MCF 10A (cell line): ENCODE data around the gene RERE. TPM values are rescaled to one million over a fixed set of nuclear protein-coding genes. Genes with fewer than 3 reads are reported as not detected.

Experiments used
- BruUV-seq: library from RNA; stranded (reverse); fragments of 400-500 nt; replicated peaks from 2 replicates; lab custom pipeline; 2021; lab: Mats Ljungman, UMichigan
- CTCF ChIA-PET: fragments of 300-600 bp; sonication (Branson Sonifier 250); formaldehyde crosslinking; extraction: SDS; loops from one replicate; lab custom pipeline; 2021; ENCODE audit warnings: antibody characterized with exemption, inconsistent platforms; lab: Yijun Ruan, JAX
- POLR2A ChIA-PET: fragments of 300-600, 350-650 bp; sonication (Branson Sonifier 250); formaldehyde crosslinking; extraction: SDS; loops from one replicate; lab custom pipeline; 2020; ENCODE audit warnings: antibody characterized with exemption, inconsistent platforms; lab: Yijun Ruan, JAX
- DNase-seq: peaks from one replicate; pipeline ENCODE4 v3.0.0-alpha.2; 2018; ENCODE audit not compliant: unreplicated experiment
- H3K27ac Mint-ChIP-seq: one replicate; pipeline ENCODE4 v1.8.0; 2022; ENCODE audit warnings: mild to moderate bottlenecking, low read depth, mixed read lengths; ENCODE audit not compliant: unreplicated experiment
- H3K27me3 Mint-ChIP-seq: one replicate; pipeline ENCODE4 v1.8.0; 2022; ENCODE audit warnings: mixed read lengths; ENCODE audit not compliant: insufficient read depth, unreplicated experiment
- H3K36me3 Mint-ChIP-seq: one replicate; pipeline ENCODE4 v1.8.0; 2022; ENCODE audit warnings: mild to moderate bottlenecking, moderate library complexity, mixed read lengths; ENCODE audit not compliant: insufficient read depth, unreplicated experiment
- H3K4me1 Mint-ChIP-seq: one replicate; pipeline ENCODE4 v1.8.0; 2022; ENCODE audit warnings: mixed read lengths; ENCODE audit not compliant: insufficient read depth, unreplicated experiment
- H3K4me3 Mint-ChIP-seq: one replicate; pipeline ENCODE4 v1.8.0; 2022; ENCODE audit warnings: mild to moderate bottlenecking, moderate library complexity, mixed read lengths; ENCODE audit not compliant: unreplicated experiment
- H3K9me3 Mint-ChIP-seq: one replicate; pipeline ENCODE4 v1.8.0; 2022; ENCODE audit warnings: mixed read lengths; ENCODE audit not compliant: unreplicated experiment
- intact Hi-C: fragments of 100-400 bp; cut with micrococcal nuclease; formaldehyde crosslinking; loops from 2 replicates; pipeline ENCODE4 v1.14.1; 2022
- total RNA-seq: library from RNA; stranded (reverse); gene quantifications from 2 replicates; pipeline ENCODE4 v1.2.3, GENCODE V29; 2022
- TF ChIP-seq, protein P1 (sequence below): fragments of 200-600 bp; IDR thresholded peaks from one replicate; pipeline ENCODE4 v1.8.0; 2022; ENCODE audit warnings: antibody characterized with exemption, mild to moderate bottlenecking; ENCODE audit not compliant: unreplicated experiment

RERE gene
- total RNA-seq, 1 experiment from 2014 or later, result 48.4 TPM

DNA sequence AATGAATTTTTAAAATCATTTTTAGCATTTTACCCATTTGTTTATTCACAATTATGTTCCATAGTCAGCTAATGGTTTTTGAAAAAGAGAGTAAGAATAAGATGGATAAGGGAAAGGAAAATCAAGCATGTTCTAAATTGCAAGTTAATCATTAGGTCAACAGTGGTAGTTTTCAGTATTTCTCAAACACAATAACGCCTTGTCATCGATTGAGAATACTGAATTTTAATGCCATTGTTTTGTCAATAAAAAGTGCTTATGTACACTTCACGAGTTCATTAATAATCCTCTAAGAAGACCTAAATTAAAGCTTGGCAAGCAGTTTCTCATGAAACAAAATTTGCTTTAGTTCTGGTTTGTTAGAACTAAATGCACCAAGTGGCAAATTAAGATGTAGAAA, 100.3 kb downstream of the RERE start:
- Mint-ChIP-seq H3K27me3 (no peaks in the 10 kb centered on the region), H3K4me1 (peaks cover 19% of the 10 kb centered on the region), H3K36me3 (no peaks in the 10 kb centered on the region), H3K4me3 (no peak overlapping the region), H3K9me3 (no peaks in the 10 kb centered on the region), H3K27ac (no peak overlapping the region)
- POLR2A ChIA-PET, result interaction anchor here (0.8 to 2.1 kb wide), 3 partner anchors 14 to 165 kb away, joined by 6 to 8 read pairs (median 6); no protein-coding TSS in a partner anchor
- DNase-seq, result no peak
- CTCF ChIA-PET, result interaction anchor here (0.8 to 3.2 kb wide), 6 partner anchors 10 to 365 kb away, joined by 3 to 16 read pairs (median 6); no protein-coding TSS in a partner anchor
- BruUV-seq, result no TSS peak
- intact Hi-C loops, result no loop called here
- TF ChIP-seq, protein P1, sequence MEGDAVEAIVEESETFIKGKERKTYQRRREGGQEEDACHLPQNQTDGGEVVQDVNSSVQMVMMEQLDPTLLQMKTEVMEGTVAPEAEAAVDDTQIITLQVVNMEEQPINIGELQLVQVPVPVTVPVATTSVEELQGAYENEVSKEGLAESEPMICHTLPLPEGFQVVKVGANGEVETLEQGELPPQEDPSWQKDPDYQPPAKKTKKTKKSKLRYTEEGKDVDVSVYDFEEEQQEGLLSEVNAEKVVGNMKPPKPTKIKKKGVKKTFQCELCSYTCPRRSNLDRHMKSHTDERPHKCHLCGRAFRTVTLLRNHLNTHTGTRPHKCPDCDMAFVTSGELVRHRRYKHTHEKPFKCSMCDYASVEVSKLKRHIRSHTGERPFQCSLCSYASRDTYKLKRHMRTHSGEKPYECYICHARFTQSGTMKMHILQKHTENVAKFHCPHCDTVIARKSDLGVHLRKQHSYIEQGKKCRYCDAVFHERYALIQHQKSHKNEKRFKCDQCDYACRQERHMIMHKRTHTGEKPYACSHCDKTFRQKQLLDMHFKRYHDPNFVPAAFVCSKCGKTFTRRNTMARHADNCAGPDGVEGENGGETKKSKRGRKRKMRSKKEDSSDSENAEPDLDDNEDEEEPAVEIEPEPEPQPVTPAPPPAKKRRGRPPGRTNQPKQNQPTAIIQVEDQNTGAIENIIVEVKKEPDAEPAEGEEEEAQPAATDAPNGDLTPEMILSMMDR, result no peak

DNA sequence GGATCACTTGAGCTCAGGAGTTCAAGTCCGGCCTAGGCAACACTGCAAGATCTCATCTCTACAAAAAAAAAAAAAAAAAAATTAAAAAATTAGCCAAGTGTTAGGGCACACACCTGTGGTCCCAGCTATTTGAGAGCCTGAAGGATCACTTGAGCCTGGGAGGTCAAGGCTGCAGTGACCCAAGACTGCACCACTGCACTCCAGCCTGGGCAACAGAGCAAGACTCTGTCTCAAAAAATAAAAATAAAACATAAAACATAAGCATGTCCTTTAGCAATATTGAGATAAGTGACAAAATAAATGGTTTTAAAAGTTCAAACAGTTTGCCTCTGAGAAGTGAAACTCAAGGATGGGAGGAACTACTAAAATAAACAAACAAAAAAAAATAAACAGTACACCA, 101.2 kb downstream of the RERE start:
- no TSS peak for BruUV-seq
- Mint-ChIP-seq H3K4me3 (no peak overlapping the region), H3K9me3 (no peaks in the 10 kb centered on the region)

DNA sequence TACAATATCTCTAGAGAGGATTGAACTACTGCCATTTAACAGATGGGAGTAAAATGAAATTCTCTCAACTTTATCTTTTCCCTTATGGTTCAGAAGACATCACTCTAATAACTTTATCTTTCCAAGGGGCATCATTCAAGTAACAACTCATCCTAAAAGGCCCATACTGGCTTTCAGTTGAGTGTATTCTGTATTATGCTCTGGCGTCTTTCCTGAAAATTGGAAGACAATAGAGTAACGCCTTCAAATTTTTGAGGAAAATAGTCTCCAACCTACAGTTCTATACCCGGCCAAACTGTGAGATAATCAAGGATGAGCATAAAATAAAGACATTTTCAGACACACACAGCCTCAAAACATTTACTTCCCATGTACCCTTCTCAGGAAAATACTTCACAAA, 103.3 kb downstream of the RERE start:
- Mint-ChIP-seq H3K9me3 (no peaks in the 10 kb centered on the region), H3K4me1 (peaks cover 16% of the 10 kb centered on the region), H3K36me3 (no peaks in the 10 kb centered on the region), H3K27me3 (no peaks in the 10 kb centered on the region), H3K27ac (no peak overlapping the region), H3K4me3 (no peak overlapping the region)
- ChIA-PET CTCF (interaction anchor here (1.1 kb wide), 1 partner anchor 135 kb away, joined by 4 read pairs; no protein-coding TSS in a partner anchor), POLR2A (interaction anchor here (0.9 to 3.9 kb wide), 3 partner anchors 11 to 35 kb away, joined by 4 to 21 read pairs (median 9); no protein-coding TSS in a partner anchor)
- no TSS peak for BruUV-seq
- intact Hi-C loops, result no loop called here
- TF ChIP-seq, protein P1, result no peak
- no peak for DNase-seq

More for the DNA sequence above, 101.2 kb downstream of the RERE start:
- TF ChIP-seq, protein P1, result no peak
- no peak overlapping the region for H3K27ac Mint-ChIP-seq
- no peaks in the 10 kb centered on the region for H3K36me3 Mint-ChIP-seq
- DNase-seq, result no peak
- peaks cover 16% of the 10 kb centered on the region for H3K4me1 Mint-ChIP-seq
- intact Hi-C loops, result no loop called here
- CTCF ChIA-PET, result interaction anchor here (0.9 to 3.2 kb wide), 7 partner anchors 9 to 364 kb away, joined by 3 to 16 read pairs (median 7); no protein-coding TSS in a partner anchor
- H3K27me3 Mint-ChIP-seq, result no peaks in the 10 kb centered on the region
- POLR2A ChIA-PET, result interaction anchor here (0.8 to 1.3 kb wide), 2 partner anchors 12 to 164 kb away, joined by 3 to 6 read pairs; no protein-coding TSS in a partner anchor

DNA sequence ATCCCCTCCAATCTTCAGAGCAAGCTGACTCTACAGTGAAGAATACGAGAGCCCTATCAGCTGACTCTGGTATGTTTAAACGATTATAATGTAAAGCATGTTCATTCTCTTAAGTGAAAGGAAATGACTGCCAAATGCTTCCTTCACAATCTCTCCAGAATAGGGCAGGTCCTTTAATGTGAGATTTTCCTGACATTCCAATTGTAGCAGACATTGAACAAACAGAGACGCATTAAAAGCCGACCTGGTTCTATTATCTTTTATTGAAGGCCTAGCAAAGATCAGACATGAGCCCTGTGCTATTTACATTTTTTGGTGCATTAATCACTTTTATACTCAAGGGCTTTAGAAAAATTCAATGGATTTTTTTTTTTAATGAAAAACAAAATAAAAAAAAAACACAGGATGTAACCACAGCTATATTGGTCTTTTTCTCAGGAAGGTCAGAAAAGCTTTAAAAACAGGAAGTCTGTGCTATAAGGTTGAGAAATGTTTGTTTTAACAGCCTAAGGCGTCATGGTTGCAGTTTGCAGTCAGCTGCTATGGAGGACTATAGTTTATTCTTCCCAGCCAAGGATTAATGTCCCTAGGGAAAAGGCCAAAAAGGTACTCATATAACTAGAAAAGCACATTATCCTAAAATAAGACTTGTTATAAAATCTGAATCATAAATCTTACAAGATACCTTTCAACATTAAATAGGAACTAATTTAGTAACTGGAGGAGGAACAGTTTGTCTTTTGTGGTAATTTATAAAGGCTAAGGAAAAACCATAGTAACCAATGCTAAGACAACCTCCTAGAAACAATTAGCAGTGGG, 104.8 kb downstream of the RERE start:
- BruUV-seq, result no TSS peak
- H3K9me3 Mint-ChIP-seq, result peaks cover 8% of the 10 kb centered on the region
- TF ChIP-seq, protein P1, result no peak
- peak; percentile 88 for DNase-seq
- peak overlapping the region; percentile 50 for H3K4me3 Mint-ChIP-seq
- ChIA-PET POLR2A (interaction anchor here (0.6 to 3.9 kb wide), 10 partner anchors 9 to 540 kb away, joined by 3 to 25 read pairs (median 6); no protein-coding TSS in a partner anchor), CTCF (interaction anchor here (0.7 to 2.8 kb wide), 7 partner anchors 10 to 161 kb away, joined by 3 to 8 read pairs (median 3); no protein-coding TSS in a partner anchor)
- peaks cover 22% of the 10 kb centered on the region for H3K4me1 Mint-ChIP-seq
- intact Hi-C loops, result no loop called here
- no peaks in the 10 kb centered on the region for H3K27me3 Mint-ChIP-seq
- peak overlapping the region; percentile 82 for H3K27ac Mint-ChIP-seq
- no peaks in the 10 kb centered on the region for H3K36me3 Mint-ChIP-seq
